HAP-1 (cell line): Measurements from ENCODE around the gene EPHA8.

Source experiments
- DNase-seq, 2 experiments: peaks; one replicate each; pipeline ENCODE4 v3.0.0-alpha.2; 2016 to 2020; ENCODE audit warnings: low spot score in 2 of 2
- H3K27me3 ChIP-seq: fragments of 250-450 bp; sonication (Bioruptor Pico); 2 replicates; pipeline ENCODE4 v1.5.1; 2020; ENCODE audit warnings: low read depth, mild to moderate bottlenecking, moderate library complexity
- H3K36me3 ChIP-seq: fragments of 250-450 bp; sonication (Bioruptor Pico); replicated peaks from 2 replicates; pipeline ENCODE4 v1.5.1; 2020; ENCODE audit warnings: mild to moderate bottlenecking
- H3K4me1 ChIP-seq: fragments of 250-450 bp; sonication (Bioruptor Pico); 2 replicates; pipeline ENCODE4 v1.5.1; 2020; ENCODE audit warnings: mild to moderate bottlenecking
- H3K4me3 ChIP-seq: fragments of 250-450 bp; sonication (Bioruptor Pico); 2 replicates; pipeline ENCODE4 v1.5.1; 2020; ENCODE audit warnings: mild to moderate bottlenecking, moderate library complexity
- H3K9me3 ChIP-seq: fragments of 250-450 bp; sonication (Bioruptor Pico); 2 replicates; pipeline ENCODE4 v1.5.1; 2020; ENCODE audit warnings: mild to moderate bottlenecking, moderate library complexity
- in situ Hi-C: fragments of 300-500 bp; cut with MboI; formaldehyde crosslinking; loops from 3 replicates; pipeline ENCODE4 v1.14.3; 2020; ENCODE audit warnings: low sequenced_read_pairs, inconsistent platforms, mixed read lengths

EPHA8 gene

DNA sequence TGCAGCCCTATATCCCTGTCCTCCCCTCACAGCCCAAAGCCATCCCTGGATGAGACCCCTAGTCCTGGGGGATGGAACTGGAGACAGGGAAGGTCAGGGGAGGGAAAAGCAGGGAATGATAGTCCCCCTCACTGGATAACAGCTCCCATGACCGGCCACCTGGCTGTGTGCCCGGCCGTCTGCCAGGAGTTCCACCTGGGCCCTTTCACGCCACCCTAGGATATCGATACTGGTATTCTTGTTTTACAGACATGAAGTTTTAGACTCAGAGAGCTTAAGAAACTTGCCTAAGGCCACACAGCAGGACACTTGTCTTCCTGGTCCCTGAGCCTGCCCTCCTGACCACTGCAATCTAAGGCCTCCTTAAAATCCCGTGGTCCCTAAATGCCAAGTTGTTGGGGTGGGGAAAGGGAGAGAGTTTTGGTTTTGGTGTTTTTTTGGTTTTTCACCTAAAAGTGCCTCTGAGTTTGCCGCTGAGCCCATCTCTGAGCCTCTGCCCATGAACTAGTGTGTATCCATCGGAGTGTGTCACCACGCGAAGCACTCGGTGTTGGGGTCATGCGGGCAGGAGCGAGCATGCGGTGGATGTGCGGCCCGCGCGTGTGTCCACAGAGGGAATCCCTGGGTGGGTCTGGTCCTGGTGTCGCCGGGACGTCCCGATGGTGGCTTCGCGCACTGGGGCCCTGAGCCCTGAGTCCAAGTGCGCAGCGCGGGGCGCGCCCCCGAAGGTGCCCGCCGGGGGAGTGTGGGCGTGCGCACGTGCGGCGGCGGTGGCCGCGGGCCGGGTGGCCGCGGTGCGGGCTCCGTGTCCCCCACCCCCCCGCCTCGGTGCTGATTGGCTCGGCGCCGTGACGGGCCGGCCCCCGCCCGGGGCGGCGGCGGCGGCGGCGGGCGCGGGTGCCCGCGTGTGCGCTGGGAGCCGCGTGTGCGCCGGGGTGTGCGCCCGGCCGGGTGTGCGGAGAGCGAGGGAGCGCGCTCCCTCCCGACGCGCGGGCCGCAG lies at the start of gene EPHA8:
Gene EPHA8, plus strand, starts transcription at position 906 of the 1,000 bp plus-strand sequence. CDS start 147 bp downstream, outside the sequence.
- Histone ChIP-seq H3K4me3 (no peak within 1 kb of the TSS), H3K4me1 (no peaks in the 10 kb centered on the region), H3K9me3 (no peaks in the 10 kb centered on the region), H3K36me3 (no peaks in the 10 kb centered on the region), H3K27me3 (peaks cover 39% of the 10 kb centered on the region)
- DNase-seq: no peak
- in situ Hi-C loops: no loop called here

DNA sequence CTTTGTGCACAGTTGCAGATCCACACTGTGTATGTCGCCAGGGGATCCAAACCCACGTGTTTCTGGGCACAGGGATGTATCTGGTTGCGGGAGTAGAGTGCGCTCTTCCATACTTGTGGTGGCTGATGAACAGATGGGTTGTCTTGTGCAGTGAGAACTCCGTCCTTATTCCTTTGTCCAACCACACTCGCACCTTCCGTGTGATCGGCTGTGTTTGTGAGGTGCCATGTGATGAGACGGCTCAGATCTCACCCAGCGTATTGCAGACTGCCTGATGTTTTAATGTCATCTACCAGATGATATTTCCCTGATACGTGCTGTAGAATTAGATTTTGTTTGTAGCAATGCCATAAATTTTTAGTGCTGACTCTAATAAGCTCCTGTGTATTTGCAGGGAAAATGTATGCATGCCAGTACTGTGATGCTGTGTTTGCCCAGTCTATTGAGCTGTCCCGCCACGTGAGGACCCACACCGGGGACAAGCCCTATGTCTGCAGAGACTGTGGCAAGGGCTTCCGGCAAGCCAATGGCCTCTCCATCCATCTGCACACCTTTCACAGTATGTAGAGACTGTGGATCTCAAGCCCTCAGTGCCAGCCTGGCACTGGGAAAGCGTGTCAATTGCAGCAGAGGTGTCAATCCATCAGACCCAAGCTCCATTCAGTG lies 46.2 kb upstream of the EPHA8 start:
- Histone ChIP-seq H3K9me3 (no peaks in the 10 kb centered on the region), H3K36me3 (peaks cover 48% of the 10 kb centered on the region), H3K4me1 (no peaks in the 10 kb centered on the region), H3K27me3 (no peaks in the 10 kb centered on the region), H3K4me3 (no peak overlapping the region)
- in situ Hi-C loops: no loop called here
- DNase-seq: no peak

DNA sequence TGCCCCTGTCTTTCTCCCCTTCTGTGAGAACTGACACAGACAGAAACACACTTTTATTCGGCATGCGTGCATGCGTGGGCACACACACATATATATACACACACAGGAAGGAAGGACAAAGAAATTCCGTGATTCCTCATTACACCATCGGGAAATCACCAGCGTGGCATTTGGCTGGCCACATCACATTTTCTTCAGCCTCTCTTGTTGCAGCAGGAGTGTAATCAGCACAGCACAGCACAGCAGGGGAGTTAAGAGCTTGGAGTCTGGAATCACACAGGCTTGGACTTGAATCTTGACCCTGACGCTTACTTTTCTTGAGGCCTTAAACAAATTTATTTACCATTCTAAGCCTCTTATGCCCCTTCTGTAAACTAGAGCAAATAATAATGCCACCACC lies 45.3 kb upstream of the EPHA8 start:
- no peaks in the 10 kb centered on the region for H3K27me3 ChIP-seq
- H3K4me1 ChIP-seq: no peaks in the 10 kb centered on the region
- in situ Hi-C loops: no loop called here
- no peak for DNase-seq
- H3K9me3 ChIP-seq: no peaks in the 10 kb centered on the region
- H3K36me3 ChIP-seq: peaks cover 49% of the 10 kb centered on the region
- no peak overlapping the region for H3K4me3 ChIP-seq

DNA sequence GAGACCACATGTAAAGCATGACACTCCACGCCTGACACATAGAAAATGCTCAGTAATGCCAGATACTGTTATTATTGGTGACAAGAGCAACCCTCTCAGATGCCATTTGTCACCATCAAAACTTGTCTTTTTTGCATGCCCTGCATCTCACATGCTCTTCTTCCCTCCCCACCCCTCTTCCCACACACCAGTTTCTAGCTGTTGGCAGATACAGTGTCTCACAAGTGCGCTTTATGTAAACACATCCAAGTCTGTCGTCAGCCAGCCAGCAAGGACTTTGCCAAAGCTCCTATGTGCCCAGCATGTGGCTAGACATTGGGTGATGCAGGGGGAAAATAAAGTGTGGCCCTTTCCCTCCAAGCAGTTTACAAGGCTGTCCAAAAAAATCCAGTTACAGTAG lies 44.9 kb upstream of the EPHA8 start:
- Histone ChIP-seq H3K4me3 (no peak overlapping the region), H3K4me1 (no peaks in the 10 kb centered on the region), H3K27me3 (no peaks in the 10 kb centered on the region), H3K9me3 (no peaks in the 10 kb centered on the region), H3K36me3 (peaks cover 49% of the 10 kb centered on the region)
- in situ Hi-C loops: no loop called here
- no peak for DNase-seq

DNA sequence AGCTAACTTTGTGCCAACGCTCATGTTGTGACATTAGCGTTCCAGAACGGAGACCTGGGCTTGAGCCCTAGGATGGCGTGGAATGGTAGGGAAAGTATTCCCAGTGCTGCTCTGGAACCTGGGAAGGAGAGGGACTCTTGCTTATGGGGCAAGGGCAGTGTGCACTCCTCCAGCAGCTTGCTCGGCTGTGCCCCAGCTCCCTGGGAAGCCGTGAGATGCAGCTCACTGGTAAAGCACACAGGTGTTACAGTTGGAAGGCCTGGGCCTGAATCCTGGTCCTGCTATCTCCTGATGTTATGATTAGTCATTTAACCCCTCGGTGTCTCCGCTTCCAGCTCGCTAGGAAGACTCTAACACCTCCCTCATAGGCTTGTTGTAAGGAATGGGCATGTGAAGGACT lies 42.4 kb upstream of the EPHA8 start:
- H3K9me3 ChIP-seq: no peaks in the 10 kb centered on the region
- DNase-seq: no peak
- in situ Hi-C loops: no loop called here
- no peaks in the 10 kb centered on the region for H3K4me1 ChIP-seq
- H3K4me3 ChIP-seq: no peak overlapping the region
- H3K36me3 ChIP-seq: peaks cover 40% of the 10 kb centered on the region
- H3K27me3 ChIP-seq: no peaks in the 10 kb centered on the region

DNA sequence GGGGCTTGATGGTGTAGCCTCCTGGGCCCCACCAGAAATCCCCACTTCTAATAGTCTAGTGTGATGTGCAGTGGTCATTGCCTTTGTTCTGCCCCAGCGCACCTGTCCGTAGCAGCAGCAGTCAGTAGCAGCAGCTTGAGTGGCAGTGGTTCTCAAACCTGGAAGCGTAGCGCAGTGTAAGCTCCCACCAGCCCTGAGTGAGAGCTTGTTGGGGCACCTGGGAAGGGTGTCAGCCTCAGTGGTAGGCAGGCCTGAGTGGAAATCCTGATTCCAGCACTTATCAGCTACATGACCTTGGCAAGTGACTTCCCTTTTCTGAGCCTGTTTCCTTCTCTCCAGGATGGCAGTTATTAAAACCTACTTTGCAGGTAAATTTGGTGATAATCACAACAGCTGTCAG lies 41.6 kb upstream of the EPHA8 start:
- no peak for DNase-seq
- Histone ChIP-seq H3K27me3 (no peaks in the 10 kb centered on the region), H3K4me3 (no peak overlapping the region), H3K4me1 (no peaks in the 10 kb centered on the region), H3K9me3 (no peaks in the 10 kb centered on the region), H3K36me3 (peaks cover 44% of the 10 kb centered on the region)
- in situ Hi-C loops: no loop called here

DNA sequence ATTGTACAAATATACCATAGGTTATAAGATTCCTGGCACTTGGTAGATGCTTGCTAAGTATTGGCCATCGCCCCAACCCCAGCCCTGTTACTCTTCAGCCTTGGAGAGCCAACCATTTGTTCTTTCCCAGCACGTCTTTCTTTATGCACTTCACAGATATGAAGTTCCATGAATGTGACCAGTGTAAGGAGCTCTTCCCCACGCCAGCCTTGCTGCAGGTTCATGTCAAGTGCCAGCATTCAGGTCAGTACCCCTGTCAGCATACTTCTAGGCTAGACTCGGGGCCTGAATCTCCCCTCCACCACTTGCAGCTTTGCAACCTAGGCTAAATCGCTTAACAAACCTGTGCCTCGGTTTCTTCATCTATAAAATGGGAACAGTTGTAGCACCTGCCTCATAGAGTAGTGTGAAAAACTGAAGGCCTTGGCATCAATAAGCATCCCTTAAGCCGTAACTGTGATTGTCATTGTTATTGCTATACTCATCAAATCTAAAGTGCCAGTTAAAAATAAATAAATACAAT lies 41.0 kb upstream of the EPHA8 start:
- Histone ChIP-seq H3K4me1 (no peaks in the 10 kb centered on the region), H3K4me3 (no peak overlapping the region), H3K36me3 (peaks cover 48% of the 10 kb centered on the region), H3K9me3 (no peaks in the 10 kb centered on the region), H3K27me3 (no peaks in the 10 kb centered on the region)
- no peak for DNase-seq
- in situ Hi-C loops: no loop called here

DNA sequence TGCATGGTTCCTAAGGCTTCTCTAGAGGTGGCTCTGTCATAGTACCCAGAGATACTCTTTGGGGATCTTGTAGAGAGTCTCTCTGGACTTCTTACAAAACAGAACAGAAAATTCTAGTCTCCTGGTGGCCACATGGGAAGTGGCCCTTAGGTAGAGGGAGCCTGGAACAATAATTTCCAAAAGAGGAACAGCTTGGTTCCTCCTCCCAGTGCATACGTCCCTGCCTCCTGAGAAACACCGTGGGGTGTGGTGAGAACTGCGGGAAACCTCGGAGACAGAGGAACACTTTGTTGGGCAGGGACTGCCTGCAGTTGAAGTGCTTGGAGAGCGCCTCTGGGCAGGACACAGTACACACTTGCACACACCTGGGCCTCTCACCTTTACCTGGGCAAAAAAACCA lies 38.8 kb upstream of the EPHA8 start:
- Histone ChIP-seq H3K36me3 (peaks cover 29% of the 10 kb centered on the region), H3K27me3 (no peaks in the 10 kb centered on the region), H3K4me3 (no peak overlapping the region), H3K9me3 (no peaks in the 10 kb centered on the region), H3K4me1 (no peaks in the 10 kb centered on the region)
- in situ Hi-C loops: no loop called here
- no peak for DNase-seq

DNA sequence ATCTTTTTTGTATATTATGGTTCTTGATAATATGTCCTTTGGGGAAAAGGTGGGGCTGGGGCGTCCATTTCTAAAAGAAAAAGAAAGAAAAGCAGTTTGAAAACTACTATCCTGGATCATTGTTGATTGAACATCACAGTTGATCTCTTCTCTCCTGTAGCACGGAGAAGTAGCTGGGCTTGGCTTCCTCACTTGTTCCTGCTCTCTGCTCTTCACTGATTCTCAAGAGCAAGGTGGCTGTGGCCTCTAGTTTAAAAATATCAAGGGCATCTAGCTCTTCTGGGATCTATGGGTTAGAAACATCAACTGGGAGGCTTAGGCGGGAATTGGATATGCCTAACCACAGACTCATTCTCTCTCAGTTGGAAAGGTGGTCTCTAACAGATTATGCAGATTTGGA lies 38.1 kb upstream of the EPHA8 start:
- no peaks in the 10 kb centered on the region for H3K9me3 ChIP-seq
- H3K4me3 ChIP-seq: no peak overlapping the region
- H3K27me3 ChIP-seq: no peaks in the 10 kb centered on the region
- H3K4me1 ChIP-seq: no peaks in the 10 kb centered on the region
- DNase-seq: no peak
- in situ Hi-C loops: no loop called here
- H3K36me3 ChIP-seq: peaks cover 23% of the 10 kb centered on the region

DNA sequence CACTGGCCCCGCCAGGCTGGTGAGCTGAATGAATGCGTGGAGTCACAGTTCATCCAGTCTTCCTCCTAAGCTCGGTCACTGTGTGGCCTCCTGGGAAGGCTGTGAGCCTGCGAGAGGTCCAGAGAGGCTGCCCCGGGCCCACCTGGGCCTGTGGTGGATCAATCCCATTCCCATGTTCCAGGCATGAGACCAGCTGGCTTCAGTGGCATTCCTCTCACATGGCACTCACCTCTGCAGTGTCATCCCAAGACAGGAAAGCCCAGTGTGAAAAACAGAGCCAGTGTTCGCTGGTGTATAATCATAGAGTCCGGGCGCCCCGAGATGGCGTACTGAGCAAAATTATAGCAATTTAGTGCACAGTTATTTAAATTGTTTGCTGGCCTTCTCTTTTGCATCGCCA lies 37.6 kb upstream of the EPHA8 start:
- Histone ChIP-seq H3K4me3 (no peak overlapping the region), H3K36me3 (peaks cover 20% of the 10 kb centered on the region), H3K4me1 (no peaks in the 10 kb centered on the region), H3K27me3 (no peaks in the 10 kb centered on the region), H3K9me3 (no peaks in the 10 kb centered on the region)
- no peak for DNase-seq
- in situ Hi-C loops: no loop called here

DNA sequence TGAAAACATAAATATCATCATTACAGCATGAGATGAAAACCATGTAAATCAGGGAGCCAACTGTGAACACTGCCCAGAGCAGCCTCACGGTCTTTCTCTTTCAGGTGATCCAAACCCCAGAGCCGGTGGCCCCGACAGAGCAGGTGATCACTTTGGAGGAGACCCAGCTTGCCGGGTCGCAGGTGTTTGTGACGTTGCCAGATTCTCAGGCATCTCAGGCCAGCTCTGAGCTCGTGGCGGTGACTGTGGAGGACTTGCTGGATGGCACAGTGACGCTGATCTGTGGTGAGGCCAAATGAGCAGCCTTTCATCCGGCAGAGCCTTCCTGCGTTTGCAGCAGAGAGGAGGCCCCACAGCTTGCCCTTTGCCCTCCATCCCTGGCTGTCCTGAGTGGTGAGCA lies 37.2 kb upstream of the EPHA8 start:
- Histone ChIP-seq H3K36me3 (peaks cover 20% of the 10 kb centered on the region), H3K4me3 (no peak overlapping the region), H3K9me3 (no peaks in the 10 kb centered on the region), H3K27me3 (no peaks in the 10 kb centered on the region), H3K4me1 (no peaks in the 10 kb centered on the region)
- in situ Hi-C loops: no loop called here
- no peak for DNase-seq

DNA sequence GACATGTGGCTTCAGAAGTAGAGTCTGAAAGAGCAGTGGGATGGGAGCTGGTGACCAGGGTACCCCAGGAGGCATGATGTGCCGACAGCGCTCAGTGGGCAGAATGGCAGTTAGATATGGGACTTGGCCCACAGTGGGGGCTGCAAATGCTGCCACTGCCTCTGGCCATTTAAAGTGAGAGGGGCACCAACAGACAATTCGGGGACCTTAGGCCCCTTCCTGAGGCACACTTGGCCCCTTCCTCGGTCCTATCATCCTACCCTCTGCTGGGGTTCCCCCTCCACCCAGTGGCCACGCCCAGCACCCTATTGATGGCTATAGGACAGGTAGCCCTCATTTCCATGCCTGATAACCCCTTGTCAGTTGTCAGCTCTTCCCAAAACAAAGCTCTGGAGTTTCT lies 36.6 kb upstream of the EPHA8 start:
- in situ Hi-C loops: no loop called here
- no peak for DNase-seq
- no peak overlapping the region for H3K4me3 ChIP-seq
- H3K4me1 ChIP-seq: no peaks in the 10 kb centered on the region
- H3K27me3 ChIP-seq: no peaks in the 10 kb centered on the region
- no peaks in the 10 kb centered on the region for H3K9me3 ChIP-seq
- peaks cover 20% of the 10 kb centered on the region for H3K36me3 ChIP-seq

DNA sequence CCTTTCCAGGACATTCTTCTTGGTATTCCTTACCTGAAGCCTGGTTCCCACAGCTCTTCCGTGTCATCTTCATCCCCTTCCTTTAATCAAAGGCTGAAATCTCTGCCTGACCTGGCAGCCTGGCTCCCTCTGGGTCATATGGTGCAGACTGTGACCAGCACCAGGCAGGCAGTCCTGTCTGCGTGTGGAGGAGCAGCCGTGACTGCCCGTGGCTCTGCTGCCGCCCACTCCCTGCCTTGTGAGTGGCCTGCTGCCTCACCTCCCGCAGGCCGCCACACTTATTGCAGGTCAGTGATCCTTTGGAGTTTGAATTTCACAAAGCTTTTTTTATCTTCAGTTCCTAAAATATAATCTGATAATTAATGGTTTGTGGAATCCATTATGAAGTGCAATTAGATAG lies 36.2 kb upstream of the EPHA8 start:
- no peaks in the 10 kb centered on the region for H3K9me3 ChIP-seq
- H3K4me3 ChIP-seq: no peak overlapping the region
- in situ Hi-C loops: no loop called here
- no peaks in the 10 kb centered on the region for H3K27me3 ChIP-seq
- peaks cover 18% of the 10 kb centered on the region for H3K36me3 ChIP-seq
- no peak for DNase-seq
- H3K4me1 ChIP-seq: no peaks in the 10 kb centered on the region
